ENCODE results near the gene DBN1.

- TF ChIP-seq CTCF (optimal IDR thresholded peaks at IDR 0.05 in 1 of 3, IDR thresholded peaks at IDR 0.05 in 1 of 3, conservative IDR thresholded peaks at IDR 0.05 in 1 of 3; ENCODE audit: extremely low read depth in 1 of 3, insufficient read depth in 2 of 3, low read length in 3 of 3) (no peak), EZH2 (IDR thresholded peaks at IDR 0.05; ENCODE audit: low read length) (no peak)
These were observed 37.7 kb upstream of the DBN1 start for GRCh38 chr5:177511181-177511580.
